Measurements from ENCODE around the gene USP48.

DNA sequence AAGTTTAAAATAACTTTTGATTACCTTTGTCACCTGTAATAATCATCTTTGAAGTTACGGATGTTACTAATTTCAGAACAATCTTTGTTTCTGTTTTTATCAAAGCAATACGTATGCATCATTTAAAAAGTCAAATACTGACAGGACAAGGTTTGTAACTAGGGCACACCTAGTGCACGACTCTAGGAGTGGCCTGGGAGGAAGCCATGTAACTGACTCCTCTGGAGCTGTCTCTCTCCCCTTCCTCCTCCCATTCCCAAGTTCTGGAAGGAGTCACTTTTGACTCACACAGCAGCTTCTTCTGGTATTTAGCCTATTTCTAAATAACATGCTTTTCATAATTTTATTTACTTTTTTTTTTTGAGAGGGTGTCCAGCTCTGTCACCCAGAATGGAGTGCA is 102.0 kb downstream of the USP48 start:
- TF ChIP-seq, protein P1, sequence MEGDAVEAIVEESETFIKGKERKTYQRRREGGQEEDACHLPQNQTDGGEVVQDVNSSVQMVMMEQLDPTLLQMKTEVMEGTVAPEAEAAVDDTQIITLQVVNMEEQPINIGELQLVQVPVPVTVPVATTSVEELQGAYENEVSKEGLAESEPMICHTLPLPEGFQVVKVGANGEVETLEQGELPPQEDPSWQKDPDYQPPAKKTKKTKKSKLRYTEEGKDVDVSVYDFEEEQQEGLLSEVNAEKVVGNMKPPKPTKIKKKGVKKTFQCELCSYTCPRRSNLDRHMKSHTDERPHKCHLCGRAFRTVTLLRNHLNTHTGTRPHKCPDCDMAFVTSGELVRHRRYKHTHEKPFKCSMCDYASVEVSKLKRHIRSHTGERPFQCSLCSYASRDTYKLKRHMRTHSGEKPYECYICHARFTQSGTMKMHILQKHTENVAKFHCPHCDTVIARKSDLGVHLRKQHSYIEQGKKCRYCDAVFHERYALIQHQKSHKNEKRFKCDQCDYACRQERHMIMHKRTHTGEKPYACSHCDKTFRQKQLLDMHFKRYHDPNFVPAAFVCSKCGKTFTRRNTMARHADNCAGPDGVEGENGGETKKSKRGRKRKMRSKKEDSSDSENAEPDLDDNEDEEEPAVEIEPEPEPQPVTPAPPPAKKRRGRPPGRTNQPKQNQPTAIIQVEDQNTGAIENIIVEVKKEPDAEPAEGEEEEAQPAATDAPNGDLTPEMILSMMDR (IDR thresholded peaks at IDR 0.05), result no peak
- no peak for TF ChIP-seq POLR2A (IDR thresholded peaks at IDR 0.05)

All from adrenal gland (tissue), 5 donors.